Erythroblast (primary cell): ENCODE measurements around the gene C22orf15.

ENCODE experiments used
- GATA1 ChIP-seq: IDR thresholded peaks from 2 replicates; pipeline ENCODE4 v1.6.1; 2011; ENCODE audit warnings: low read depth, mild to moderate bottlenecking, control low read depth, low read length, moderate library complexity
- POLR2A ChIP-seq: IDR thresholded peaks from 2 replicates; pipeline ENCODE4 v1.6.1; 2011; ENCODE audit warnings: mild to moderate bottlenecking, low read length

- TF ChIP-seq POLR2A (no peak), GATA1 (no peak)
Observed at GRCh38 chr22:23800297-23801237, 37.8 kb downstream of the C22orf15 start.
